K562 (cell line): ENCODE measurements around the gene KCNN4. TPM values are rescaled to one million over a fixed set of nuclear protein-coding genes. Genes with fewer than 3 reads are reported as not detected.
A peak's percentile ranks its signal among the peaks of the same experiment; 100 is the strongest.

Experiments used
- DEAF1 ChIP-seq: fragments of 450-650 bp; formaldehyde crosslinking; IDR thresholded peaks from 2 replicates; pipeline ENCODE4 v1.4.0; 2020; ENCODE audit warnings: mild to moderate bottlenecking, moderate library complexity
- polyA plus RNA-seq, 8 experiments: library from polyadenylated mRNA; depleted of rRNA in 4 of 8; stranded (reverse) in 5 of 8; unstranded in 3 of 8; fragments of >200 nt; fragmentation: Nextera tagmentation in 2 of 8; fragmentation: Illumina TruSeq in 1 of 8; extraction: Ambion mirVana in 2 of 8; extraction: Trizol in 1 of 8; gene quantifications; 2 replicates each; pipeline versions ENCODE4 v1.2.1 to v1.2.3, GENCODE V29; 2011 to 2014; ENCODE audit warnings: inconsistent platforms in 1 of 8, missing spikeins in 1 of 8
- total RNA-seq, 7 experiments: library from RNA; depleted of rRNA in 6 of 7; stranded (reverse); fragments of >200 nt in 6 of 7; fragmentation: Illumina TruSeq in 2 of 7; extraction: Trizol in 2 of 7; gene quantifications; 2 replicates each; pipeline versions ENCODE4 v1.2.1 to v1.2.3, GENCODE V29; 2011 to 2021; ENCODE audit warnings: low replicate concordance in 1 of 7
- TF ChIP-seq, protein P1 (sequence below): fragments of 450-650 bp; IDR thresholded peaks from 2 replicates; pipeline ENCODE4 v1.6.1; 2016; ENCODE audit warnings: mild to moderate bottlenecking, moderate library complexity
- TF ChIP-seq, protein P2 (sequence below), 3 experiments: fragments of 200-800 bp in 1 of 3; fragments of 250-450 bp in 1 of 3; fragments of 450-650 bp in 1 of 3; sonication (Bioruptor Pico) in 1 of 3; sonication (Bioruptor generic) in 1 of 3; formaldehyde crosslinking in 1 of 3; IDR thresholded peaks; 2 replicates each; pipeline versions ENCODE4 v1.6.1 to v1.8.0; 2016 to 2022; ENCODE audit warnings: mild to moderate bottlenecking in 2 of 3, missing genetic modification characterization in 2 of 3, missing compliant biosample characterization in 1 of 3, moderate library complexity in 1 of 3

The KCNN4 gene
- total and polyA plus RNA-seq, 9 of the 15 experiments (the other 6 are each of a cell fraction or from before 2014, with no cell fraction given), result 0.53 to 37.7 (median 25.9) TPM

DNA sequence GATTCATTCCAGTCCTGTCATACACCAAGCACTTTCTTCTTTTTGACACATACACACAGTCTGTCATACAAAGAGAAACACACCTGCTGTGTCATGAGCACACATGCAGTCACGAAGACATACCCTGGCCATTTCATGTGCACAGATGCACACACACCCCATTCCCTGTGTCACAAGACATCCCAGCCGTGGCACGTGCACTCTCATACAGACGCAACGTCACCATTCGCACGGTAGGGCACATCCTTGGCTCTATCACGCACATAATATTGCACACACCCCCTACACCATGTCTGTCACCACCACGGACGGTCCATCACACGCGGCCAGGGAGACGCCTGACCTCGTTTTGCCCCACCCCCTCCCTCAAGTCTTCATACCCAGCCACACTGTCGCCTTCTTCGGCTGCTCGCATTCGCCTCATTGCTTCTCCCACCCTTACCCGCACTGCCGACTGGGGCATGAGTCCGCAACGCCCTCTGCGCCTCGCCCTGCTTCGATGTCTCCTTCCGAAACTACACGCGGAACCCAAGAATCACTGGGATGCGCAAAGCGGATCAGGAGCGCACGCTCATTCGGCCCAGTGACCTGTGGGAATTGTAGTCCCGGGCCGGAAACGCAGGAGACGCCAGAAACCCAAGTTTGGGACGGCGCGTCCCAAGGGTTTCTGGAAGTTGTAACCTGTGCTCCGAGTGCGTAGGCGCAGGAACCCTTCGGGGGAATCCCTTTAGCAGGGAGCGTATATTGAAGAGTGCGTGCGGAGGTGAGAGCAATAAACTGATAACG is 39.5 kb upstream of the KCNN4 start (continued):
- TF ChIP-seq, protein P1, sequence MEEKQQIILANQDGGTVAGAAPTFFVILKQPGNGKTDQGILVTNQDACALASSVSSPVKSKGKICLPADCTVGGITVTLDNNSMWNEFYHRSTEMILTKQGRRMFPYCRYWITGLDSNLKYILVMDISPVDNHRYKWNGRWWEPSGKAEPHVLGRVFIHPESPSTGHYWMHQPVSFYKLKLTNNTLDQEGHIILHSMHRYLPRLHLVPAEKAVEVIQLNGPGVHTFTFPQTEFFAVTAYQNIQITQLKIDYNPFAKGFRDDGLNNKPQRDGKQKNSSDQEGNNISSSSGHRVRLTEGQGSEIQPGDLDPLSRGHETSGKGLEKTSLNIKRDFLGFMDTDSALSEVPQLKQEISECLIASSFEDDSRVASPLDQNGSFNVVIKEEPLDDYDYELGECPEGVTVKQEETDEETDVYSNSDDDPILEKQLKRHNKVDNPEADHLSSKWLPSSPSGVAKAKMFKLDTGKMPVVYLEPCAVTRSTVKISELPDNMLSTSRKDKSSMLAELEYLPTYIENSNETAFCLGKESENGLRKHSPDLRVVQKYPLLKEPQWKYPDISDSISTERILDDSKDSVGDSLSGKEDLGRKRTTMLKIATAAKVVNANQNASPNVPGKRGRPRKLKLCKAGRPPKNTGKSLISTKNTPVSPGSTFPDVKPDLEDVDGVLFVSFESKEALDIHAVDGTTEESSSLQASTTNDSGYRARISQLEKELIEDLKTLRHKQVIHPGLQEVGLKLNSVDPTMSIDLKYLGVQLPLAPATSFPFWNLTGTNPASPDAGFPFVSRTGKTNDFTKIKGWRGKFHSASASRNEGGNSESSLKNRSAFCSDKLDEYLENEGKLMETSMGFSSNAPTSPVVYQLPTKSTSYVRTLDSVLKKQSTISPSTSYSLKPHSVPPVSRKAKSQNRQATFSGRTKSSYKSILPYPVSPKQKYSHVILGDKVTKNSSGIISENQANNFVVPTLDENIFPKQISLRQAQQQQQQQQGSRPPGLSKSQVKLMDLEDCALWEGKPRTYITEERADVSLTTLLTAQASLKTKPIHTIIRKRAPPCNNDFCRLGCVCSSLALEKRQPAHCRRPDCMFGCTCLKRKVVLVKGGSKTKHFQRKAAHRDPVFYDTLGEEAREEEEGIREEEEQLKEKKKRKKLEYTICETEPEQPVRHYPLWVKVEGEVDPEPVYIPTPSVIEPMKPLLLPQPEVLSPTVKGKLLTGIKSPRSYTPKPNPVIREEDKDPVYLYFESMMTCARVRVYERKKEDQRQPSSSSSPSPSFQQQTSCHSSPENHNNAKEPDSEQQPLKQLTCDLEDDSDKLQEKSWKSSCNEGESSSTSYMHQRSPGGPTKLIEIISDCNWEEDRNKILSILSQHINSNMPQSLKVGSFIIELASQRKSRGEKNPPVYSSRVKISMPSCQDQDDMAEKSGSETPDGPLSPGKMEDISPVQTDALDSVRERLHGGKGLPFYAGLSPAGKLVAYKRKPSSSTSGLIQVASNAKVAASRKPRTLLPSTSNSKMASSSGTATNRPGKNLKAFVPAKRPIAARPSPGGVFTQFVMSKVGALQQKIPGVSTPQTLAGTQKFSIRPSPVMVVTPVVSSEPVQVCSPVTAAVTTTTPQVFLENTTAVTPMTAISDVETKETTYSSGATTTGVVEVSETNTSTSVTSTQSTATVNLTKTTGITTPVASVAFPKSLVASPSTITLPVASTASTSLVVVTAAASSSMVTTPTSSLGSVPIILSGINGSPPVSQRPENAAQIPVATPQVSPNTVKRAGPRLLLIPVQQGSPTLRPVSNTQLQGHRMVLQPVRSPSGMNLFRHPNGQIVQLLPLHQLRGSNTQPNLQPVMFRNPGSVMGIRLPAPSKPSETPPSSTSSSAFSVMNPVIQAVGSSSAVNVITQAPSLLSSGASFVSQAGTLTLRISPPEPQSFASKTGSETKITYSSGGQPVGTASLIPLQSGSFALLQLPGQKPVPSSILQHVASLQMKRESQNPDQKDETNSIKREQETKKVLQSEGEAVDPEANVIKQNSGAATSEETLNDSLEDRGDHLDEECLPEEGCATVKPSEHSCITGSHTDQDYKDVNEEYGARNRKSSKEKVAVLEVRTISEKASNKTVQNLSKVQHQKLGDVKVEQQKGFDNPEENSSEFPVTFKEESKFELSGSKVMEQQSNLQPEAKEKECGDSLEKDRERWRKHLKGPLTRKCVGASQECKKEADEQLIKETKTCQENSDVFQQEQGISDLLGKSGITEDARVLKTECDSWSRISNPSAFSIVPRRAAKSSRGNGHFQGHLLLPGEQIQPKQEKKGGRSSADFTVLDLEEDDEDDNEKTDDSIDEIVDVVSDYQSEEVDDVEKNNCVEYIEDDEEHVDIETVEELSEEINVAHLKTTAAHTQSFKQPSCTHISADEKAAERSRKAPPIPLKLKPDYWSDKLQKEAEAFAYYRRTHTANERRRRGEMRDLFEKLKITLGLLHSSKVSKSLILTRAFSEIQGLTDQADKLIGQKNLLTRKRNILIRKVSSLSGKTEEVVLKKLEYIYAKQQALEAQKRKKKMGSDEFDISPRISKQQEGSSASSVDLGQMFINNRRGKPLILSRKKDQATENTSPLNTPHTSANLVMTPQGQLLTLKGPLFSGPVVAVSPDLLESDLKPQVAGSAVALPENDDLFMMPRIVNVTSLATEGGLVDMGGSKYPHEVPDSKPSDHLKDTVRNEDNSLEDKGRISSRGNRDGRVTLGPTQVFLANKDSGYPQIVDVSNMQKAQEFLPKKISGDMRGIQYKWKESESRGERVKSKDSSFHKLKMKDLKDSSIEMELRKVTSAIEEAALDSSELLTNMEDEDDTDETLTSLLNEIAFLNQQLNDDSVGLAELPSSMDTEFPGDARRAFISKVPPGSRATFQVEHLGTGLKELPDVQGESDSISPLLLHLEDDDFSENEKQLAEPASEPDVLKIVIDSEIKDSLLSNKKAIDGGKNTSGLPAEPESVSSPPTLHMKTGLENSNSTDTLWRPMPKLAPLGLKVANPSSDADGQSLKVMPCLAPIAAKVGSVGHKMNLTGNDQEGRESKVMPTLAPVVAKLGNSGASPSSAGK, result peak; percentile 19; the same call in 1 of the 2 replicates
- TF ChIP-seq DEAF1 (CRISPR knock-in tag), result no peak
- TF ChIP-seq, protein P2, sequence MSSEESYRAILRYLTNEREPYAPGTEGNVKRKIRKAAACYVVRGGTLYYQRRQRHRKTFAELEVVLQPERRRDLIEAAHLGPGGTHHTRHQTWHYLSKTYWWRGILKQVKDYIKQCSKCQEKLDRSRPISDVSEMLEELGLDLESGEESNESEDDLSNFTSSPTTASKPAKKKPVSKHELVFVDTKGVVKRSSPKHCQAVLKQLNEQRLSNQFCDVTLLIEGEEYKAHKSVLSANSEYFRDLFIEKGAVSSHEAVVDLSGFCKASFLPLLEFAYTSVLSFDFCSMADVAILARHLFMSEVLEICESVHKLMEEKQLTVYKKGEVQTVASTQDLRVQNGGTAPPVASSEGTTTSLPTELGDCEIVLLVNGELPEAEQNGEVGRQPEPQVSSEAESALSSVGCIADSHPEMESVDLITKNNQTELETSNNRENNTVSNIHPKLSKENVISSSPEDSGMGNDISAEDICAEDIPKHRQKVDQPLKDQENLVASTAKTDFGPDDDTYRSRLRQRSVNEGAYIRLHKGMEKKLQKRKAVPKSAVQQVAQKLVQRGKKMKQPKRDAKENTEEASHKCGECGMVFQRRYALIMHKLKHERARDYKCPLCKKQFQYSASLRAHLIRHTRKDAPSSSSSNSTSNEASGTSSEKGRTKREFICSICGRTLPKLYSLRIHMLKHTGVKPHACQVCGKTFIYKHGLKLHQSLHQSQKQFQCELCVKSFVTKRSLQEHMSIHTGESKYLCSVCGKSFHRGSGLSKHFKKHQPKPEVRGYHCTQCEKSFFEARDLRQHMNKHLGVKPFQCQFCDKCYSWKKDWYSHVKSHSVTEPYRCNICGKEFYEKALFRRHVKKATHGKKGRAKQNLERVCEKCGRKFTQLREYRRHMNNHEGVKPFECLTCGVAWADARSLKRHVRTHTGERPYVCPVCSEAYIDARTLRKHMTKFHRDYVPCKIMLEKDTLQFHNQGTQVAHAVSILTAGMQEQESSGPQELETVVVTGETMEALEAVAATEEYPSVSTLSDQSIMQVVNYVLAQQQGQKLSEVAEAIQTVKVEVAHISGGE (CRISPR knock-in tag; IDR thresholded peaks at IDR 0.05), result peak in 1 of 3 experiments; percentile 63; a peak in 2 of 6 replicates
